ENCODE measurements around the gene SLC66A2. TPM values are rescaled to one million over a fixed set of nuclear protein-coding genes. Genes with fewer than 3 reads are reported as not detected.

Gene SLC66A2
- total RNA-seq, 1 donor from 2014 or later, result 34.4 TPM

DNA sequence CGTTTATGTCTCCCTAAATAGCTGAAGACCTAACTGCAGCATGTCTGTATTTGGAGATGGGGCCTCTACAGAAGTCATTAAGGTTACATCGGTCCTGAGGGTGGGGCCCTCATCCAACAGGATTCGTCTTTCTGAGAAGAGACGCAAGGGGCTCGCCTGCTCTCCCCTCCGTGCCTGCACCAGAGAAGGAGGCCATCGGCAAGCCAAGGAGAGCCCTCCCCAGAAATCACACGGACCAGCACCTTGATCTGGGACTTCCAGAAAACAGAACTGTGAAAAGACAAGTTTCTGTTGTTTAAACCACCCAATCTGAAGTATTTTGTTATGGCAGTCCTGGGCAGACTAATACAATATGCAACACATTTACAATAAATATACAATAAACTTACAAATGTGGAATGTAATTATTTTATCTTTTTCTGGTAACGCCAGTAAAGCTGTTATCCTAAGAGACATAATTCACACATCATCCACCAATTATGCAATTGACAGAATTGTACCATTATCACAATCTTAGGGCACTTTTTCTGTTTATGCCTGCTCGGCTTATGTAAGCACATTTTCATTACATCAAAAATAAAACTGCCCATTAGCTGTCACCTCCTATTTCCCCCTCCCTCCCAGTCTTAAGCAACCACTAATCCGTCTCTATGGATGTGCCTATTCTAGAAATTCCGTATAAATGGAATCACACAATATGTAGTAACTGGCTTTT, 19.1 kb upstream of the SLC66A2 start:
- no peak for DNase-seq (ENCODE audit: low spot score in 2 of 2, unreplicated experiment in 2 of 2)
- Mint-ChIP-seq H3K36me3 (peaks cover 47% of the 10 kb centered on the region), H3K27ac (no peak overlapping the region), H3K9me3 (no peaks in the 10 kb centered on the region), H3K4me3 (no peak overlapping the region), H3K4me1 (peaks cover 1% of the 10 kb centered on the region), H3K27me3 (ENCODE audit: low read depth) (no peaks in the 10 kb centered on the region)
- TF ChIP-seq, protein P1, sequence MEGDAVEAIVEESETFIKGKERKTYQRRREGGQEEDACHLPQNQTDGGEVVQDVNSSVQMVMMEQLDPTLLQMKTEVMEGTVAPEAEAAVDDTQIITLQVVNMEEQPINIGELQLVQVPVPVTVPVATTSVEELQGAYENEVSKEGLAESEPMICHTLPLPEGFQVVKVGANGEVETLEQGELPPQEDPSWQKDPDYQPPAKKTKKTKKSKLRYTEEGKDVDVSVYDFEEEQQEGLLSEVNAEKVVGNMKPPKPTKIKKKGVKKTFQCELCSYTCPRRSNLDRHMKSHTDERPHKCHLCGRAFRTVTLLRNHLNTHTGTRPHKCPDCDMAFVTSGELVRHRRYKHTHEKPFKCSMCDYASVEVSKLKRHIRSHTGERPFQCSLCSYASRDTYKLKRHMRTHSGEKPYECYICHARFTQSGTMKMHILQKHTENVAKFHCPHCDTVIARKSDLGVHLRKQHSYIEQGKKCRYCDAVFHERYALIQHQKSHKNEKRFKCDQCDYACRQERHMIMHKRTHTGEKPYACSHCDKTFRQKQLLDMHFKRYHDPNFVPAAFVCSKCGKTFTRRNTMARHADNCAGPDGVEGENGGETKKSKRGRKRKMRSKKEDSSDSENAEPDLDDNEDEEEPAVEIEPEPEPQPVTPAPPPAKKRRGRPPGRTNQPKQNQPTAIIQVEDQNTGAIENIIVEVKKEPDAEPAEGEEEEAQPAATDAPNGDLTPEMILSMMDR (IDR thresholded peaks at IDR 0.05; ENCODE audit: unreplicated experiment), result no peak

DNA sequence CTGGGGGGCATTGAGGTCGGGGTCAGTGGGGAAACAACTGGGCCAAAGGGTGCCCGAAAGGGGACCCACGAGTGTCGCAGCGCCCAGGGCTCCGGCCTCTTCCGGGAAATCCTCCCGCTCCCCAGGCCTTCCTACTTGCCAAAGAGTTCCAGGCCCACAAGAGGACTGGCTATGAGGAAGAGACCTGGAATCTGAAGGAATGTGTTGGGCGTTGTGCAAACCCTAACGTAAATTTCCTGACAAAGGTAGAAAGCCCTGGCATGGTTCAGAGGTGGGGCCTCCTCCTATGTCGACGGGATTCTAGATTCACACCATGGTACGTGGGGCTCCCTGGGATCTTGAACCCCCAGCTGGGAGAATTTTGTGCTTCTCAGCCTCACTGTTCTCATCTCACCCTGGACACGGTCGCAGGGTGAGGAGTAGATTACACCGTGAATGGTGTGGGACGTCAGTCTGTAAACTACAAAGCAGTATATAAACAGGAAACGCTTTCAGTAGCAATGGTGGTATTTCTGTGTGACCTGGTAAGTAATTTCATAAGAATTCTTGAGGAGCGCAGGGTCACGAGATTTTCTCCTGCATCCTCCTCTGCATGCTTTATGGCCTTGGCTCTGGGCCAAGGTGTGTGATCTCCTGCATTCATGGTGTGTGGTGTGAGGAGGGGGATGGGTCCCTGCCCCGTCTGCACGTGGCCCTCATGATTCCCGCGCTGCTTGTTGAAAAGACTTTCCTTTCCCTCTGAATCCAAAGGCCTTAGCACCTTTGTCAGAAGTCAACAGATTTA, 13.9 kb upstream of the SLC66A2 start:
- Mint-ChIP-seq H3K4me3 (peak overlapping the region; percentile 73), H3K36me3 (peaks cover 15% of the 10 kb centered on the region), H3K27me3 (ENCODE audit: low read depth) (no peaks in the 10 kb centered on the region), H3K27ac (peak overlapping the region; percentile 97), H3K4me1 (peaks cover 34% of the 10 kb centered on the region), H3K9me3 (no peaks in the 10 kb centered on the region)
- peak in 1 of 2 experiments; percentile 55 for DNase-seq (ENCODE audit: low spot score in 2 of 2, unreplicated experiment in 2 of 2)
- TF ChIP-seq, protein P1 (IDR thresholded peaks at IDR 0.05; ENCODE audit: unreplicated experiment), result no peak

DNA sequence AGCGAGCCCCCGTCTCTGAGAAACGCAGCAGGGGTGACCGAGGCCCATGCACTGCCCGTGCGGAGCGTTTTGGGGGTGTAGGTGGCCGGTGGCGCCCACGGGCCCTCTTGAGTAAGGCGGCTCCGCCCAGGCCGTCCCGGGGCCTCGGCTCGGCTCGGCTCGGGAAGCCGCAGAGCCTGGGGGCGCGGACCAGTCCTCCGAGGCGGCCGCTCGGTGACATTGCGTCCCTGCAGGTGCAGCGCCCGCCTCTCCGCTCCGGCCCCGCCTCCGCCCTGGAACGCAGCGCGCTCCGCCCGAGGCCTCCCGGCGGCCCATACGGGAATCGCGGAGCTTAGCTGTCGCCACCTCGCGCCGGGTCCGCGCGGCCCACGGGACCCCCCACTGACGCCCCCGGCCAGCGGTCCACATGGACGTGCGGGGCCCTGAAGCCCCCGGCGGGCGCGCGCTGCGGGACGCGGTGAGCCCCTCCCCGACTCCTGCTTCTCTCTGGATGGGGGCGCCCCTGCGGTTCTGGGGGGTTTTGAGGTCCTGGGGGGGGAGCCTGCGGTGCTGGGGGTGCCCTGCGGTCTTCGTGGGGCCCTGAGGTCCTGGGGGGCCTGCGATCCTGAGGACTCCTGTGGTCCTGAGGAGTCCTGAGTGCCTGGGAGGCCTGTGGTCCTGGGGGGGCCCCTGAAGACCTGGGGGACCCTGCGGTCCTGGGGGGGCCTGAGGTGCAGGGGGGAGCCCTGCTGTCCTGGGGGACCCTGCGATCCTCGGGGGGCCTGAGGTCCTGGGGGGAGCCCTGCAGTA, 13.1 kb upstream of the SLC66A2 start, which contains the start of gene HSBP1L1:
HSBP1L1 (plus strand) TSS at position 314 of the 789 bp plus-strand sequence; CDS start at position 407, 93 bp downstream.
- Mint-ChIP-seq H3K27ac (peak within 1 kb of the TSS; percentile 97), H3K27me3 (ENCODE audit: low read depth) (no peaks in the 10 kb centered on the region), H3K4me1 (peaks cover 41% of the 10 kb centered on the region), H3K4me3 (peak within 1 kb of the TSS; percentile 73), H3K9me3 (no peaks in the 10 kb centered on the region), H3K36me3 (peaks cover 11% of the 10 kb centered on the region)
- TF ChIP-seq, protein P1 (IDR thresholded peaks at IDR 0.05; ENCODE audit: unreplicated experiment), result no peak
- DNase-seq (ENCODE audit: low spot score in 2 of 2, unreplicated experiment in 2 of 2), result peak in 1 of 2 experiments; percentile 78

DNA sequence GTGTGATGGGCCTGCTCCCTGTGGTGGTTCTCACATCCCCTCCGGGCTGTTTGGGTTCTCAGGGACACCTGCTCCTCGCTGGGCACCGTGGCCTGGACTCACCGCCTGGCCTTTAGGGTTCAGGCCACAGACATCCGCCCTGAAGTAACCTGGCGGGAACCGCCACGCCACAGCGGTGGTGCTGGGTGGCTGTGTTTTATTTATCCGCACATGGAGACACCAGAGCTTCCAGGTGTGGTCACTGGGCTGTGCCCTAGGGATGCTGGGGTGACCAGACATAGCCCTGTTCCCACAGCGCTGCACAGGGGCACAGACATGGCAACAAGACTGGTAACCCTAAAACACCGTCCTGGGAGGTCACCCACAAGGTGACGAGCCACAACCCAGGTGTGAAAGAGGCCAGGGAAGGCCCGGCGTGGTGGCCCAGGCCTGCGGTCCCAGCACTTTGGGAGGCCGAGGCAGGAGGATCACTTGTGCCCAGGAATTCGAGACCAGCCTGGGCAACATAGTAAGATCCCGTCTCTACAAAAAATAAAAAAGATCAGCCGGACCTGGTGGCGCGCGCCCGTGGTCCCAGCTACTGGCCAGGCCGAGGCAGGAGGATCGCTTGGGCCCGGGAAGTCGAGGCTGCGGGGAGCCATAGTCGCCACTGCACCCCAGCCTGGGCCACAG, 12.3 kb upstream of the SLC66A2 start:
- H3K4me1 Mint-ChIP-seq, result peaks cover 41% of the 10 kb centered on the region
- peak overlapping the region; percentile 56 for H3K4me3 Mint-ChIP-seq
- TF ChIP-seq, protein P1 (IDR thresholded peaks at IDR 0.05; ENCODE audit: unreplicated experiment), result no peak
- no peak for DNase-seq (ENCODE audit: low spot score in 2 of 2, unreplicated experiment in 2 of 2)
- no peaks in the 10 kb centered on the region for H3K27me3 Mint-ChIP-seq (ENCODE audit: low read depth)
- no peaks in the 10 kb centered on the region for H3K9me3 Mint-ChIP-seq
- peaks cover 9% of the 10 kb centered on the region for H3K36me3 Mint-ChIP-seq
- H3K27ac Mint-ChIP-seq, result peak overlapping the region; percentile 21

All from mesothelial cell of epicardium (in vitro differentiated cells).